ENCODE data around the gene DAAM2.

DNA sequence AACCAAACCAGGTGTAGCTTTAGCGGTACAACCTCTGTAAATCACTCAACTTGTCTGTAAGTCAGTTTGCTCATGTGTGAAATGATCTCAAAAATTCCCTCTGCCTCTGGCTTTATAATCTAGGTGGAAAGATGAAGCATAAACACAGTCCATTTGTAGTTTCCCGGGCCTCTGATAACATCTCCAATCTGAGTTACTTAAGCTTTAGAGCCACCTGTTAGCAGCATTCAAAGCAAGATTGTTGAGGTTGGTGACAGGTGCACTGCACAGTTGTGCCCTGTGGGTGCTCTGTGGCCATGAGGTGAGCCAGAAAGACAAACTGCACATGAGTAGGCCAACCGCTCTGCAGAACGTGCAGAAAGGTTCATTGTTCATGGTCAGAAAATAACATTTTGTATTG lies 88.4 kb downstream of the DAAM2 start:
- TF ChIP-seq, protein P1, sequence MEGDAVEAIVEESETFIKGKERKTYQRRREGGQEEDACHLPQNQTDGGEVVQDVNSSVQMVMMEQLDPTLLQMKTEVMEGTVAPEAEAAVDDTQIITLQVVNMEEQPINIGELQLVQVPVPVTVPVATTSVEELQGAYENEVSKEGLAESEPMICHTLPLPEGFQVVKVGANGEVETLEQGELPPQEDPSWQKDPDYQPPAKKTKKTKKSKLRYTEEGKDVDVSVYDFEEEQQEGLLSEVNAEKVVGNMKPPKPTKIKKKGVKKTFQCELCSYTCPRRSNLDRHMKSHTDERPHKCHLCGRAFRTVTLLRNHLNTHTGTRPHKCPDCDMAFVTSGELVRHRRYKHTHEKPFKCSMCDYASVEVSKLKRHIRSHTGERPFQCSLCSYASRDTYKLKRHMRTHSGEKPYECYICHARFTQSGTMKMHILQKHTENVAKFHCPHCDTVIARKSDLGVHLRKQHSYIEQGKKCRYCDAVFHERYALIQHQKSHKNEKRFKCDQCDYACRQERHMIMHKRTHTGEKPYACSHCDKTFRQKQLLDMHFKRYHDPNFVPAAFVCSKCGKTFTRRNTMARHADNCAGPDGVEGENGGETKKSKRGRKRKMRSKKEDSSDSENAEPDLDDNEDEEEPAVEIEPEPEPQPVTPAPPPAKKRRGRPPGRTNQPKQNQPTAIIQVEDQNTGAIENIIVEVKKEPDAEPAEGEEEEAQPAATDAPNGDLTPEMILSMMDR (IDR thresholded peaks at IDR 0.05), result no peak
- TF ChIP-seq POLR2A (IDR thresholded peaks at IDR 0.05), result no peak
